Right ventricle myocardium inferior (tissue), 1 donor: Measurements from ENCODE around the gene OXLD1. TPM values are rescaled to one million over a fixed set of nuclear protein-coding genes. Genes with fewer than 3 reads are reported as not detected.

Source experiments
- ATAC-seq: fragments of 200-7000 bp; cut with Tn5 transposase; one replicate; pipeline ENCODE4 v1.9.1; 2020; ENCODE audit warnings: mild to moderate bottlenecking, moderate library complexity
- DNase-seq: peaks from one replicate; pipeline ENCODE4 v3.0.0; 2021; ENCODE audit errors: missing footprints
- intact Hi-C: fragments of 100-400 bp; cut with DNase I; formaldehyde crosslinking; loops from one replicate; pipeline ENCODE4 v1.11.0; 2022
- total RNA-seq: library from RNA; stranded (reverse); fragmentation: NEBNext Ultra II Directional; extraction: Animal tissue kit (Norgen Biotek cat#: 25700); gene quantifications from one replicate; pipeline ENCODE4 v1.2.1, GENCODE V29; 2021
- donor health status: DM: no; HTN: yes; CAD: no; lungs with severe emphysema.

The OXLD1 gene
- total RNA-seq, 1 donor from 2014 or later: 18.6 TPM

DNA sequence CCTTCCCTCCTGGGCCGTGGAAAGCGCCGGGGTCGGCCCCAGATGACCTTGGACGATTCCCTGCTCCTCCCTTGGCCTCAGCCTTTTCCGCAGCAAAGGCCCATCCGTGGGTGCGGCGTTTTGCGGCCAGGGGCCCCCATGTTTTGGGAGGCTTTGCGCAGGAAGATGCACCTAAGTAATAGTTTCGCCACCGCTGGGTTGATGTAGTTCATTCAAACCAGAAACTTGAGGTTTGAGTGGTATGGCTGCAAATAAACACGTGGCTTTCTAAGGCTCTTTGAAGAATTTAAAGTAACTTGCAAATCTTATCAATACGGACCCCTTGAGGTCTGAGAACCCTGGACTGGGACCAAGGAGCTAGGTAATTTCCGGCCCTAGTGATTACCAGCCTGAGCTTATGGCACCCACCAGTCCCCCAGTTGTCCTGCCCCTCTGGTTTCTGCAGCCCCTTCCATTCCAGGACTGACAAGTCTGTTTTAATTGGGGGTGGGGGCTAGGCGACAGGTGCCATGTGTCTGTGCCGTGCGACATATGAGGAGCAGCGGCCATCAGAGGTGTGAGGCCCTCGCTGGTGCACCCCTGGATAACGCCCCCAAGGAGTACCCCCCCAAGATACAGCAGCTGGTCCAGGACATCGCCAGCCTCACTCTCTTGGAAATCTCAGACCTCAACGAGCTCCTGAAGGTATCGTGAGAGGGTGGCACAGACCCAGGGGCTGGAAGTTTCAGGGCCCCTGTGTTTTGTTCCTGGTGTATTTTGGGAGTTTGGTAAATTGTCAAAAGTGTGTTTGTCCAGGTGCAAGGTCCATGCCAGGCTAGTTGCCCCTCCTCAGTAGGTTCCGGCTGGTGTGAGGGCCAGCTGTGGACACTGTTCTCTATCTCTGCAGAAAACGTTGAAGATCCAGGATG, 37.6 kb upstream of the OXLD1 start:
- ATAC-seq (no peak), DNase-seq (no peak)
- intact Hi-C loops: no loop called here

DNA sequence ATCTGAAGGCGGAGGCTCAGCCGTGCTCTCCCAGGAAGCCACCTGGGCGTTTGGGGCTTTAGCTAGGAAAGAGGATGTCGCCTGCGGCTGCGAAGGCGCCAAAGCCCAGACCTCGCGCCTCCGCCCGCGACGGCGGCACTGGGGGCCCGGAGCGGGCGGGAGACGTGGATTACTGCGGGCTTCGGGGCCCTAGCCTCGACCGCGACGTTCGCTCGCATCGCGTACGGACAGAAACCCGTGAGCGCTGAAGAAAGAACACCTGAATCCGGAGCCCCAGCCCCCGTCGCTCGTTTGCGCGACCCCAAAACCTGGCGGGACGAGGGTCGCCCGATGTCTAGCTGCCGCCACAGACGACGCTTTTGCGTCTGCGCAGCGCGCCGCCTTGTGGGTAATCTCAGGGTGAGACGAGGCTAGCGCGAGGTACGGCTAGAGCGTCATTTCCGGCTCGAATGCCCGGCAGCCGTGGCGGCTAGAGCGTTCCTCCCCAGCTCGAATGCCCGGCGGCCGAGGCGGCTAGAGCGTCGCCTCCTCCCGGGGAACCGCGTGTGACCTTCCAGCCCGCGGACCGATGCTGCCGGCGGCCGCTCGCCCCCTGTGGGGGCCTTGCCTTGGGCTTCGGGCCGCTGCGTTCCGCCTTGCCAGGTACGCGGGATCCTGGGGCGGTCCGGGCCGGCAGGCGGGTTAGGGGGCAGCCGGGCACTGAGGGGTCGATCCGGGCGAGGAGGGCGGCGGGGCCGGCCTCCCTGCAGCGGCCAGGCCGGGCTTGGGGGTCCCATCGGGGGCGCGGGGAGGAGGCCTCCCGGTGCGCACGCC, 36.7 kb upstream of the OXLD1 start, which contains the start of gene MRPL12:
Gene MRPL12, plus strand, starts transcription at position 434 of the 813 bp plus-strand sequence. Its CDS starts 135 bp downstream, at position 569.
- DNase-seq: peak; percentile 97
- peak; percentile 94 for ATAC-seq
- intact Hi-C loops: no loop called here

DNA sequence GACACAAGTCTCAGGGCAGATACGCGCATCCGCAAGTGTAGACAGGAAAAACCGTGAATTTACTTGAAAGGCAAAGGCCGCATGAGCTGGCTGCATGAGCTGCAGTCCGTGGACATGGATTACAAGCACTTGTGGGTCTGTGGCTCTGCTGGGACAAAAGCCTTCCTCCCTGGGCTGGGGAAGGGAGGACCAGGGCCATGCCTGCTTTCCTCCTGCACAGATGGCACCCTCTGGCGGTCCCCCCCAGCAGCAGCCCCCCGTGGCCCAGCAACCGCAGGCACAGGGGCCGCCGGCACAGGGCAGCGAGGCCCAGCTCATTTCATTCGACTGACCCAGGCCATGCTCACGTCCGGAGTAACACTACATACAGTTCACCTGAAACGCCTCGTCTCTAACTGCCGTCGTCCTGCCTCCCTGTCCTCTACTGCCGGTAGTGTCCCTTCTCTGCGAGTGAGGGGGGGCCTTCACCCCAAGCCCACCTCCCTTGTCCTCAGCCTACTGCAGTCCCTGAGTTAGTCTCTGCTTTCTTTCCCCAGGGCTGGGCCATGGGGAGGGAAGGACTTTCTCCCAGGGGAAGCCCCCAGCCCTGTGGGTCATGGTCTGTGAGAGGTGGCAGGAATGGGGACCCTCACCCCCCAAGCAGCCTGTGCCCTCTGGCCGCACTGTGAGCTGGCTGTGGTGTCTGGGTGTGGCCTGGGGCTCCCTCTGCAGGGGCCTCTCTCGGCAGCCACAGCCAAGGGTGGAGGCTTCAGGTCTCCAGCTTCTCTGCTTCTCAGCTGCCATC, 35.1 kb upstream of the OXLD1 start:
- intact Hi-C loops: no loop called here
- no peak for DNase-seq
- ATAC-seq: no peak

DNA sequence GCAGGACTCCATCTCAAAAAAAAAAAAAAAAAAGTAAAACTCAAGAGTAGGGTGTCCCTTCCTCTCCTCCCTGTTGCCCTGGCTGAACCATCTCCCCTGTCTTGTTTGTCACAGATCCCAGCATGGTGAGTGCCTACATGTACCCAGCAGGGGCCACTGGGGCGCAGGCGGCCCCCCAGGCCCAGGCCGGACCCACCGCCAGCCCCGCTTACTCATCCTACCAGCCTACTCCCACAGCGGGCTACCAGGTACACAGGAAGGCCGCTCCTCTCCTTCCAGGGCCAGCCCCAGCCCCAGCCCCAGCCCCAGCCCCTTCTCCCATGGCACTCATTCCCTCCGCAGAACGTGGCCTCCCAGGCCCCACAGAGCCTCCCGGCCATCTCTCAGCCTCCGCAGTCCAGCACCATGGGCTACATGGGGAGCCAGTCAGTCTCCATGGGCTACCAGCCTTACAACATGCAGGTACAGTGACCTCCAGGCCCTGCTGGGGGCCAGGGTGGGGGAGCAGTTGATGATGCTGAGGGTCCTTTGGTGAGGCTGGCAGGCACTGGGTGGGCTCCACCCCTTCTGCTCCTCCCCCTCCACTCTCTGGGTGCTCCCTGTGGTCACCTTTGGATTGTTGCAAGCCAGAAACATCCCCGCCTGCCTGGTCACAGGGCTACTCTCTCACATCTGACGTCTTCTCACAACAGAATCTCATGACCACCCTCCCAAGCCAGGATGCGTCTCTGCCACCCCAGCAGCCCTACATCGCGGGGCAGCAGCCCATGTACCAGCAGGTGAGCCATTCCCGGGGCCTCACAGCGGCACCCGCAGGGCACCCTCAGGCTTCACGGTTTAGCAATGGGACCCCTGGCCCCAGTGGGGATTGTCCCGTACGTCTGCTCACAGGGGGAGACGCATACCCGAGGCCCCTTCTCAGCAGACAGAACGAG, 34.2 kb upstream of the OXLD1 start:
- intact Hi-C loops: no loop called here
- no peak for DNase-seq
- ATAC-seq: no peak

DNA sequence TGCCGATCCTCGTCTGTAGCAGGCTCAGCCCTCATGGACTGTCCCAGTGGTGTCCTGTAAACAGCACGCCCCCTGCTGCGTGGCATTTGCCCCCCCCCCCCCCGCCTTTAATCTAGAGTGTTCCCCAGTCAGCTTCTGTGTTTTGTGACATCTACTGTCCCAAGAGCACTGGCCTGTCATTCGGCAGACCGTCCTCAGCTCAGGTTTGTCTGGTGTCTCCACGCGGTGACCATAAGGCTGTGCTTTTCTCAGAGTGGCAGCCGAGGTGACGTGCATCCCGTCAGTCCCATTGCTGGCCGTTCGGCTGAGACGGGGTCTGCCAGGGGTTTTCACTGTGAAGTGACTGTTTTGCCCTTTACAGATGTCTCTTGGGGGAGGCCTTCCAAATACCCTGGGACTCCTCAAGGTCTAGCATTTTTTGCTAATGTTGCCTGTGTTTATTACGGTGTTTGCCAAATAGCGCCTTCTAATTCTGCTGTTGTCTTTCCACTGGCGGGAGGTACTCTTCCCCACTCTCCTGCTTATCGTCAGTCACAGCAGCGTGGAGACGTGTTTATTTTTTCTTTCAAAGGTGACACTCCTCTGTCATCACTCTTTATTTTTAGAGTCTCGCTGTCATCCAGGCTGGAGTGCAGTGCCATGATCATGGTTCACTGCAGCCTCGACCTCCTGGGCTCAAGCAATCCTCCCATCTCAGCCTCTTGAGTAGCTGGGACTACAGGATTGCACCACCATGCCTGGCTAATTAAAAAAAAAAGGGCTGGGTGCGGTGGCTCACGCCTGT, 31.0 kb upstream of the OXLD1 start:
- no peak for DNase-seq
- ATAC-seq: peak; percentile 44
- intact Hi-C loops: no loop called here

DNA sequence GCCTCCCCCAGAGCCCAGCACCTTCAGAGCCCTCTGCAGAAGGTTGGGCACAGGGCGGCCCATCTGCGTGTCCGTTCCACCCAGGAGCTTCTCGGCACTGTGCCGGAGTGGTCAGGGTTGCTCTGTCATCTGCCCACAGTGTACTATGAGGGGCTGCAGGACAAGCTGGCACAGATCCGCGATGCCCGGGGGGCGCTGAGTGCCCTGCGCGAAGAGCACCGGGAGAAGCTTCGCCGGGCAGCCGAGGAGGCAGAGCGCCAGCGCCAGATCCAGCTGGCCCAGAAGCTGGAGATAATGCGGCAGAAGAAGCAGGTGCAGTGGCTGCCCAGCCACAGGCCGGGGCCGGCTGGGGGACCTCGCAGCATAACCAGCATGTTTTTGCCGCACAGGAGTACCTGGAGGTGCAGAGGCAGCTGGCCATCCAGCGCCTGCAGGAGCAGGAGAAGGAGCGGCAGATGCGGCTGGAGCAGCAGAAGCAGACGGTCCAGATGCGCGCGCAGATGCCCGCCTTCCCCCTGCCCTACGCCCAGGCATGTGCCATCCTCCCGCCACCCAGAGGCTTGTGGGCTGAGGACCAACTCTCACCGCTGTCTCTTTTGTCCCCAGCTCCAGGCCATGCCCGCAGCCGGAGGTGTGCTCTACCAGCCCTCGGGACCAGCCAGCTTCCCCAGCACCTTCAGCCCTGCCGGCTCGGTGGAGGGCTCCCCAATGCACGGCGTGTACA, 30.0 kb upstream of the OXLD1 start:
- ATAC-seq (peak; percentile 6), DNase-seq (no peak)
- intact Hi-C loops: no loop called here

DNA sequence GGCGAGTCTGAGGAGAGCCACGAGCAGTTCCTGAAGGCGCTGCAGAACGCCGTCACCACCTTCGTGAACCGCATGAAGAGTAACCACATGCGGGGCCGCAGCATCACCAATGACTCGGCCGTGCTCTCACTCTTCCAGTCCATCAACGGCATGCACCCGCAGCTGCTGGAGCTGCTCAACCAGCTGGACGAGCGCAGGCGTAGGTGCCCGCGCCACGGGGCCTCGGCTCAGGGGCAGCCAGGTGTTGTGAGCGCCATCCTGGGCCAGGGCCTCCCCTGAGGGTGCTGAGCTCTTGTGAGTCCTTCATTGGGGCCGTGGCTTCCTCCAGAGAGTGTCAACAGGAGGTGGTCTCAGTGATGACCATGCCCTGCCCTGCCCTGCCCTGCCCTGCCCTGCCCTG, 29.4 kb upstream of the OXLD1 start:
- ATAC-seq: no peak
- DNase-seq: no peak
- intact Hi-C loops: no loop called here

DNA sequence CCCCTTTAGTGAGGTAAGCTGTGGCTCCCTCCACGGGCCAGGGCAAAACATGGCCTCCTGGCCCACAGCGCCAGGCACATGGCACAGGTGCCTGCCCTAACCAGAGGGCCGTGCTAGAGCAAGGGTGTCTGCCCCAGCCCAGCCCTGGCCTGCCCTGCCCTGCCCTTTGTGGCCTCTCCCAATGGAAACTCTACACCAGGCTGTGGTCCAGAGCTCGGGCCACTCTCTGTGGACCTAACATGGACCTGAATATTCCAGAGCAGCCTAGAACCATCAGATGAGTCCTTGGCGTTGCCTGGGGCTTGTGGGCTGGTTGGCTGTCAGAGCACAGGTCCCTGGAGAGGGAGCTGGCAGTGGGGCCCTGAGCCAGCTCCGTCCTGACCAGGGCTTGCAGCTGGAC, 28.8 kb upstream of the OXLD1 start:
- no peak for DNase-seq
- ATAC-seq: no peak
- intact Hi-C loops: no loop called here

DNA sequence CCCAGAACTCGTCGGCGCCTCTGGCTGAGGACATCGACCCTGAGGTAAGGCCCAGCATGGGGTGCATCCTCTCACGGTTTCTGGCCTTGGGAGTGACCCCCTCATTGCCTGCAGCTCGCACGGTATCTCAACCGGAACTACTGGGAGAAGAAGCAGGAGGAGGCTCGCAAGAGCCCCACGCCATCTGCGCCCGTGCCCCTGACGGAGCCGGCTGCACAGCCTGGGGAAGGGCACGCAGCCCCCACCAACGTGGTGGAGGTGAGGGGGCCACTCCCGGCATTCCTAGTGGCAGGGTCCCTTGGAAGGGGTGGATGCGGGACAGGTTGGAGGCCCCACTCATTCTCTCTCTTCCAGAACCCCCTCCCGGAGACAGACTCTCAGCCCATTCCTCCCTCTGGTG, 28.4 kb upstream of the OXLD1 start:
- DNase-seq: no peak
- intact Hi-C loops: no loop called here
- ATAC-seq: no peak

DNA sequence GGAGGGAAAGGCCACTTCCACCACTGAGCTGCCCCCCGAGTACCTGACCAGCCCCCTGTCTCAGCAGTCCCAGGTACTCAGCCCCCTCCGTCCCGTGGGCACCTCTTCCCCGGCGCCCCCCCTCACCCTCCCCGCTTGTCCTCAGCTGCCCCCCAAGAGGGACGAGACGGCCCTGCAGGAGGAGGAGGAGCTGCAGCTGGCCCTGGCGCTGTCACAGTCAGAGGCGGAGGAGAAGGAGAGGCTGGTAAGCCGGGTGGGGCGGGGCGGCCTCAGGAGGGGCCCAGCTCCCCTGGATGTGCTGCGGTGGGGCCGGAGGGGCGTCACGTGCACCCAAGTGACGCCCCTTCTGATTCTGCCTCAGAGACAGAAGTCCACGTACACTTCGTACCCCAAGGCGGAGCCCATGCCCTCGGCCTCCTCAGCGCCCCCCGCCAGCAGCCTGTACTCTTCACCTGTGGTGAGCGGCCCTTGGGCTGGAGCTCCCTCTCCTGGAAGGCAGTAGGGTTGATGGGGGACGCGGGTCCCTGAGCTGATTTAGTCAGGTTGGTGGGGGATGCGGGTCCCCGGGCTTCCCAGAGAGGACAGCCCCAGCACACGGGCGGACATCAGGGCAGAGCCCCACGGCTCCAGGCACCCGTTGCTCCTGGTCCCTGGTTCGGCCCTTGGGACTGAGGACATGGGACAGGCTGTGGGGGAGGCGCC, 27.3 kb upstream of the OXLD1 start:
- intact Hi-C loops: no loop called here
- ATAC-seq: no peak
- no peak for DNase-seq

DNA sequence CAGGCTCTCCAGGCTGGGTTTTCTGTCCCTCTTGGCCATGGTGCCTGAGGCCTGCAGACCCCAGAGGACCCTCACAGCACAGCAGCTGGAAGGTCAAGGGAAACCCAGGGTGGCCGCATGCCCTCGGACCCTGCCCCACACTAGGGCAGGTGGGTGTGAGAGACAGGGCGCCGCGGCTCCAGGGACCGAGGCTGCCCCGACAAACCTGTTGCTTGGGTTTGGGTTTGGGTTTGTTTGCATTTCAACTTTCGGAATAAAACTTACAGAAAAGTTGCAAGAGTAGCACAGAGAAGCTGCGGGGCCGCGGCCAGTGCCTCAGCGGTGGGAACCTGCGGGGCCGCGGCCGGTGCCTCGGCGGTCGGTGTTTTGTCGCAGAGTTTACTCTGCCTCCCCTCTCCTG, 25.2 kb upstream of the OXLD1 start:
- DNase-seq (no peak), ATAC-seq (no peak)
- intact Hi-C loops: no loop called here

DNA sequence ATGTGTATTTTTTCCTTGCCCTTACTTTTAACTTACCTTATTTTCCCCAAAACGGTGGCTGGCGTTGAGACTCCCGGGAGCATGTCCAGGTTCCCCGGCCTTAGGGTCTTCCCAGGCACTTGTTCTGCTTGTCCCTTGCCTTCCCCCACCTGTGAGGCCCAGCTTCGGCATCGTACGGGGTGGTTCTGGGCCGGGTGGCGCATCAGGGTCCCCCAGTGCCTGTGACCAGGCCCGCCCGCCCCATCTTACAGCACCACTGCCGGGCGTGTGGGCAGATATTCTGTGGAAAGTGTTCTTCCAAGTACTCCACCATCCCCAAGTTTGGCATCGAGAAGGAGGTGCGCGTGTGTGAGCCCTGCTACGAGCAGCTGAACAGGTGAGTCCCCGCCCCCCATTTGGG, 24.8 kb upstream of the OXLD1 start:
- DNase-seq (no peak), ATAC-seq (no peak)
- intact Hi-C loops: no loop called here

DNA sequence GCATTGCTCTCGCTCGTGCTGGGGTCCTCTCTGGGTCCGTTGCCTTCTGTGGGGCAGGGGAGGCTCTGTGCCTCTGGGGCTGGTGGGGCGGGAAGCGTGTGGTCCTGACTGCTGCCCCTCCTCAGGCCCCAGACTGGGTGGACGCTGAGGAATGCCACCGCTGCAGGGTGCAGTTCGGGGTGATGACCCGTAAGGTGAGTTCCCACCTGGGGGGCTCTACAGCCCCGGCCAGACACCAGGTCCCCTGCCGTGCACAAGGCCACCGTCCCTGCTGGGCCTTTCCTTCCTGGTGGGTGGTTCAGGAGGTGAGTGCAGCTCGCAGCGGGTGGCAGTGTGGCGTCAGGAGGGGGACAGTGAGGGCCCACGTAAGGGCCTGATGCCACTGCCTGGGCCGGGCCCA, 24.1 kb upstream of the OXLD1 start:
- ATAC-seq (no peak), DNase-seq (no peak)
- intact Hi-C loops: no loop called here

DNA sequence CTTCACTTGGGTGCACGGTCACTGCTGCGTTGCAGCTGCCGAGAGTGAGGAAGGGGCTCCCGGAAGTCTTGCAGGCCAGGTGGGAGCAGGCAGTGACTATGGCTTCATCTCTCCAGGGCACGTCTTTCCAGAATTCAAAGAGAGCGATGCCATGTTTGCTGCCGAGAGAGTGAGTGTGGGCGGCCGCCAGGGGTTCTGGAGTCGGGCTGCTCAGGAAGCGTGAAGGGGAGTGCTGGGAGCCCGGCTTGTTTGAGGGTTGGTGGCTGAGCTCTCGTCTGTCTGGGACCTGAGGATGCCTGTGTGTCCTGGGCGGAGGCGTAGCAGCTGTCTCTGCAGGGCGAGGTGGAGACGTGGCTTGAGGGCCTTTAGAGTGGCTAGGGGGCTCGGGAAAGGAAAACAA, 23.7 kb upstream of the OXLD1 start:
- DNase-seq: no peak
- no peak for ATAC-seq
- intact Hi-C loops: no loop called here

DNA sequence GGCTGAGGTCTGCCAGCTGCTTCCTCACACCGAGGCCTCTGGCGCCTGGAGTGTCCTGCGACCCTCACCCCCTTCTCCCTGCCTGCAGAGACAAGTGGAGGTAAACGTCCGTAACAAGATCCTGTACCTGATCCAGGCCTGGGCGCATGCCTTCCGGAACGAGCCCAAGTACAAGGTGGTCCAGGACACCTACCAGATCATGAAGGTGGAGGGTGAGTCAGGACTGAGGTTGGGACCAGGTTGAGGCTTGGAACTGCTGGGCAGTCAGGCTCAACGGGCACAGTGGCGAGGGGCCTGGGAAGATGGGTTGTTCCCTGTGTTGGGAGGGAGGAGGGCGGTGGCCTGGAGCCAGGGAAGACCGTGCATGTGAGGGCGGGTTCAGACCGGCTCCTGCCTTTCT, 22.2 kb upstream of the OXLD1 start:
- intact Hi-C loops: no loop called here
- no peak for ATAC-seq
- DNase-seq: no peak

DNA sequence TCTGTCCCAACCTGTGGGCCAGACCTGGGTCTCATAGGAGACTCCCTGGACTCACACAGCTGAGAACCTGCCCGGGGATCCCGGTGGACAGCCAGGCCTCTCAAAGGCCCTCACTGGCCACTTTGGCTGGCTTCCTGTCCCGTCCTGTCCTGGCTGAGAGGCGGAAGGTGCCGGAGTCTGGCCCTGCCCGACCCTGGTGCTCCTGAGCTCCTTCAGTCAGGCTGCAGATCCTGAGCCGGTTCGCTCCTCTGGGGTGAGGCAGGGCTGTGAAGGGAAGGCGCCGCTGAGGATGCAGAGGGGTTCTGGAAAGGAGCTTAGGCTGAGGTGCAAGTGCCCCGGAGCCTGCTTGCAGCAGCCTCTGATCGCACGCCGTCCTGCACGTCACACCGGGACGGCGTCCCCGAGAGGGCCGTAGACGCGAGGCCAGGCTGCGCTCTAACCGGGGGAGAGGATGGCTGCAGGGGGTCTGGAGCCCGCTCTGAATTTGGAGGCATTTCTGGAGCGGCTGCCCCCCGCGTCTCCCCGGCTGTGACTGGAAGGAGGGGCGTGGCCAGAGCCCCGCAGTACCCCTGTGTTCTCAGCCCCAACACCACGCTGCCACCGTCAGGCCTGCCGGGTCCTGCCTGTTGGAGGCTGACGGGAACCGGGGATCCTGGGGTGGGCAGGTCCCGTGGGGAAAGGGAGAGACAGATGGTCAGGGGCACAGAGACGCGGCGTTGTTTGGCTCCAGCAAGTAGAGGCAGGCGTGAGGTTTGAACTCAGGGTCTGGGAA, 21.6 kb upstream of the OXLD1 start:
- no peak for ATAC-seq
- DNase-seq: peak; percentile 45

More for the DNA sequence above, 21.6 kb upstream of the OXLD1 start:
- intact Hi-C loops: no loop called here
